ENCODE measurements around the gene YPEL1.

YPEL1 gene

DNA sequence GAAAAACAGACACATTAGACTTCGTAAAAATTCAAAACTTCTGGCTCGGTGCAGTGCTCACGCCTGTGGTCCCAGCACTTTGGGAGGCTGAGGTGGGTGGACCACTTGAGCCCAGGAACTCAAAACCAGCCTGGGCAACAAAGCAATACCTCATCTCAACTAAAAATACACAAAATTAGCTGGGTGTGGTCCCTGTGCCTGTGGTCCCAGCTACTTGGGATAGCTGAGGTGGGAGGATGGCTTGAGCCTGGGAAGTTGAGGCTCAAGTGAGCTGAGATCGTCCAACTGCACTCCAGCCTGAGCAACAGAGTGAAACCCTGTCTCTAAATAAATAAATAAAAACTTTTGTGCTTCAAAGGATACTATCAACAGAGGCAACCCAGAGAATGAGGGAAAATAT is 23.7 kb downstream of the YPEL1 start:
- no CpG with 5 or more reads among the region's 4 CpGs for WGBS (ENCODE audit: extremely low coverage, insufficient coverage, insufficient read length)
- DNase-seq, result no peak
- no peak overlapping the region for H2AFZ ChIP-seq (ENCODE audit: insufficient read depth, low read length, poor library complexity)

DNA sequence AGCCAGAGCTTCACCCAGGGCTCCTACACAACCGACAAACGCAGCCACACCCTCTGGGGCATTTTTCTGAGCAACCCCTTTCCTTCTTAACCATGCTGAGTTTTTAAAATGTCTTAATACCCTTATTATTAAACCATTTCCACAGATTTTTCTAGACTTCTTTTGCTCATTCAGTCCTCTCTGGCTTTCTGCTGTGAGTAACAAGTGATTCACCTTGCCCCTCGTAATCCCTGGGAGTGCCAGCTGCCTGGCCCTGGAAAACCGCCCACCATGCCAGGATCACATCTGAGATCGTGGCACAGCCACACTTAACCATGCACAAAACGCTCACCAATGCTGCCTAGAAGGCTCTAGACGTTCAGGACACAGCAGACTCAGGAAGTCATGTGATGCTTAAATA is 25.4 kb downstream of the YPEL1 start:
- no peaks in the 10 kb centered on the region for H3K79me1 ChIP-seq (ENCODE audit: low read length)
- no peak overlapping the region for H3K4me3 ChIP-seq (ENCODE audit: low read depth, low read length)
- H3K9me3 ChIP-seq (ENCODE audit: insufficient read depth, low read depth, low read length), result no peaks in the 10 kb centered on the region
- DNase-seq, result no peak
- H3K79me2 ChIP-seq (ENCODE audit: control insufficient read depth, insufficient read depth, low read length, poor library complexity), result no peaks in the 10 kb centered on the region
- no peak overlapping the region for H2BK12ac ChIP-seq (ENCODE audit: low read length)
- H2BK120ac ChIP-seq (ENCODE audit: insufficient read depth, low read length, poor library complexity), result no peak overlapping the region
- H3K18ac ChIP-seq (ENCODE audit: low read length), result no peak overlapping the region
- H2BK5ac ChIP-seq (ENCODE audit: low read depth, low read length, poor library complexity), result no peak overlapping the region
- no peak overlapping the region for H4K12ac ChIP-seq (ENCODE audit: low read depth, low read length)
- no peaks in the 10 kb centered on the region for H3K27me3 ChIP-seq (ENCODE audit: insufficient read depth, low read length)
- H3K9ac ChIP-seq (ENCODE audit: low read length), result no peak overlapping the region
- no peak overlapping the region for H3K14ac ChIP-seq (ENCODE audit: low read length)
- H3K36me3 ChIP-seq (ENCODE audit: control insufficient read depth in 1 of 2, insufficient read depth in 2 of 2, low read length in 2 of 2), result no peaks in the 10 kb centered on the region
- no peak overlapping the region for H2AFZ ChIP-seq (ENCODE audit: insufficient read depth, low read length, poor library complexity)
- no peak overlapping the region for H2AK5ac ChIP-seq (ENCODE audit: low read length)
- H3K4ac ChIP-seq (ENCODE audit: low read depth, low read length), result no peak overlapping the region
- H4K8ac ChIP-seq (ENCODE audit: low read depth, low read length), result no peak overlapping the region
- no peak overlapping the region for H3K27ac ChIP-seq (ENCODE audit: low read depth, low read length)
- H3K23ac ChIP-seq (ENCODE audit: low read length), result no peak overlapping the region
- H3K4me2 ChIP-seq (ENCODE audit: low read length), result no peak overlapping the region
- no peak overlapping the region for H4K91ac ChIP-seq (ENCODE audit: low read depth, low read length)
- WGBS (ENCODE audit: extremely low coverage, insufficient coverage, insufficient read length), result no CpG with 5 or more reads among the region's 7 CpGs
- H3K4me1 ChIP-seq (ENCODE audit: control insufficient read depth in 1 of 2, insufficient read depth in 2 of 2, low read length in 2 of 2), result no peaks in the 10 kb centered on the region

More for the DNA sequence above, 23.7 kb downstream of the YPEL1 start:
- Histone ChIP-seq H3K9me3 (ENCODE audit: insufficient read depth, low read depth, low read length) (no peaks in the 10 kb centered on the region), H3K14ac (ENCODE audit: low read length) (no peak overlapping the region), H3K4ac (ENCODE audit: low read depth, low read length) (no peak overlapping the region), H3K18ac (ENCODE audit: low read length) (no peak overlapping the region), H3K23ac (ENCODE audit: low read length) (no peak overlapping the region), H3K4me2 (ENCODE audit: low read length) (no peak overlapping the region), H3K9ac (ENCODE audit: low read length) (no peak overlapping the region), H2BK120ac (ENCODE audit: insufficient read depth, low read length, poor library complexity) (no peak overlapping the region), H3K4me3 (ENCODE audit: low read depth, low read length) (no peak overlapping the region), H2BK12ac (ENCODE audit: low read length) (no peak overlapping the region), H3K79me1 (ENCODE audit: low read length) (no peaks in the 10 kb centered on the region), H4K8ac (ENCODE audit: low read depth, low read length) (no peak overlapping the region), H3K27ac (ENCODE audit: low read depth, low read length) (no peak overlapping the region), H3K4me1 (ENCODE audit: control insufficient read depth in 1 of 2, insufficient read depth in 2 of 2, low read length in 2 of 2) (no peaks in the 10 kb centered on the region), H2AK5ac (ENCODE audit: low read length) (no peak overlapping the region), H4K12ac (ENCODE audit: low read depth, low read length) (no peak overlapping the region), H3K36me3 (ENCODE audit: control insufficient read depth in 1 of 2, insufficient read depth in 2 of 2, low read length in 2 of 2) (no peaks in the 10 kb centered on the region), H3K79me2 (ENCODE audit: control insufficient read depth, insufficient read depth, low read length, poor library complexity) (no peaks in the 10 kb centered on the region), H4K91ac (ENCODE audit: low read depth, low read length) (no peak overlapping the region), H3K27me3 (ENCODE audit: insufficient read depth, low read length) (no peaks in the 10 kb centered on the region), H2BK5ac (ENCODE audit: low read depth, low read length, poor library complexity) (no peak overlapping the region)

DNA sequence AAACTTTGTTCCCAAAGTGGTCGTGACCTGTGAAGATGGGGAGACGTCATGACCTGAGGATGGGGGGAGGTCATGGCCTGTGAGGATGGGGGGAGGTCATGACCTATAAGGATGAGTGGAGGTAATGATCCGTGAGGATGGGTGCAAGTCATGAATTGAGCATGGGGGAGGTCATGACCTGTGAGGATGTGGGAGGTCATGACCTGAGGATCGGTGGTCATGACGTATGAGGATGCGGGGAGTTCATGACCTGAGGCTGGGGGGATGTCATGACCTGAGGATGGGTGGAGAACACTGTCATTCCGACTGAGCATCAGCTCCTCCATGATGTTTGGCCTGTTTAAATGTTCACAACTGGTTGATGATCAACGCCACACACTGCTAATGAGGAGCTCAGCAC is 25.9 kb downstream of the YPEL1 start:
- no peak overlapping the region for H4K12ac ChIP-seq (ENCODE audit: low read depth, low read length)

DNA sequence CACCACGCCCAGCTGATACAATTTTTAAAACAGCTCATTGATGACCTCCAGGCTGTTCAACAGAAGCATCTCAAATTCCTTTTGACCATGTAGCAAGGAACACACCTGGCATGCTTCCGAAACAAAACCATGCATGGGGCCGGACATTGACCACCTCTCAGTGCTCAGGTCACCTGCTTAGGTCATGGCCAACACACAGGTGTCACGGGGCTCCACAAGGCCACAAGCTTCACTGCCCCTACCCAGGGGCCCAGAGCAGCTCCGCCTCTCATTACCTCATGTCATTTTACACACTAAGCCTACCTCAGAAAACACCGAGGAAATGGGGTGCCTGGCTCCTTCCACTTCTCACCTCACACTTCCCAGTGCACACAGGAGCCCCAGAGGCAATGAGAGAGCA is 26.6 kb downstream of the YPEL1 start:
- Histone ChIP-seq H2BK12ac (ENCODE audit: low read length) (no peak overlapping the region), H2BK120ac (ENCODE audit: insufficient read depth, low read length, poor library complexity) (no peak overlapping the region), H4K8ac (ENCODE audit: low read depth, low read length) (no peak overlapping the region), H3K9me3 (ENCODE audit: insufficient read depth, low read depth, low read length) (no peaks in the 10 kb centered on the region), H3K4me3 (ENCODE audit: low read depth, low read length) (no peak overlapping the region), H2AFZ (ENCODE audit: insufficient read depth, low read length, poor library complexity) (no peak overlapping the region), H2BK5ac (ENCODE audit: low read depth, low read length, poor library complexity) (no peak overlapping the region), H3K14ac (ENCODE audit: low read length) (no peak overlapping the region), H2AK5ac (ENCODE audit: low read length) (no peak overlapping the region), H3K9ac (ENCODE audit: low read length) (no peak overlapping the region), H3K18ac (ENCODE audit: low read length) (no peak overlapping the region), H3K36me3 (ENCODE audit: control insufficient read depth in 1 of 2, insufficient read depth in 2 of 2, low read length in 2 of 2) (no peaks in the 10 kb centered on the region), H3K4ac (ENCODE audit: low read depth, low read length) (no peak overlapping the region), H4K91ac (ENCODE audit: low read depth, low read length) (no peak overlapping the region), H3K4me2 (ENCODE audit: low read length) (no peak overlapping the region), H3K79me2 (ENCODE audit: control insufficient read depth, insufficient read depth, low read length, poor library complexity) (no peaks in the 10 kb centered on the region), H3K23ac (ENCODE audit: low read length) (no peak overlapping the region), H3K4me1 (ENCODE audit: control insufficient read depth in 1 of 2, insufficient read depth in 2 of 2, low read length in 2 of 2) (no peaks in the 10 kb centered on the region), H3K79me1 (ENCODE audit: low read length) (no peaks in the 10 kb centered on the region), H3K27me3 (ENCODE audit: insufficient read depth, low read length) (no peaks in the 10 kb centered on the region), H3K27ac (ENCODE audit: low read depth, low read length) (no peak overlapping the region), H4K12ac (ENCODE audit: low read depth, low read length) (no peak overlapping the region)
- no peak for DNase-seq
- WGBS (ENCODE audit: extremely low coverage, insufficient coverage, insufficient read length), result no CpG with 5 or more reads among the region's 6 CpGs

More for the DNA sequence above, 25.9 kb downstream of the YPEL1 start:
- Histone ChIP-seq H3K4me1 (ENCODE audit: control insufficient read depth in 1 of 2, insufficient read depth in 2 of 2, low read length in 2 of 2) (no peaks in the 10 kb centered on the region), H3K18ac (ENCODE audit: low read length) (no peak overlapping the region), H3K79me1 (ENCODE audit: low read length) (no peaks in the 10 kb centered on the region), H2BK12ac (ENCODE audit: low read length) (no peak overlapping the region), H3K27ac (ENCODE audit: low read depth, low read length) (no peak overlapping the region), H3K9ac (ENCODE audit: low read length) (no peak overlapping the region), H3K4me3 (ENCODE audit: low read depth, low read length) (no peak overlapping the region), H3K9me3 (ENCODE audit: insufficient read depth, low read depth, low read length) (no peaks in the 10 kb centered on the region), H2BK120ac (ENCODE audit: insufficient read depth, low read length, poor library complexity) (no peak overlapping the region), H3K4me2 (ENCODE audit: low read length) (no peak overlapping the region), H2AFZ (ENCODE audit: insufficient read depth, low read length, poor library complexity) (no peak overlapping the region), H4K8ac (ENCODE audit: low read depth, low read length) (no peak overlapping the region), H4K91ac (ENCODE audit: low read depth, low read length) (no peak overlapping the region), H3K23ac (ENCODE audit: low read length) (no peak overlapping the region), H3K79me2 (ENCODE audit: control insufficient read depth, insufficient read depth, low read length, poor library complexity) (no peaks in the 10 kb centered on the region), H3K36me3 (ENCODE audit: control insufficient read depth in 1 of 2, insufficient read depth in 2 of 2, low read length in 2 of 2) (no peaks in the 10 kb centered on the region), H3K14ac (ENCODE audit: low read length) (no peak overlapping the region), H2AK5ac (ENCODE audit: low read length) (no peak overlapping the region), H3K4ac (ENCODE audit: low read depth, low read length) (no peak overlapping the region), H2BK5ac (ENCODE audit: low read depth, low read length, poor library complexity) (no peak overlapping the region), H3K27me3 (ENCODE audit: insufficient read depth, low read length) (no peaks in the 10 kb centered on the region)
- no CpG with 5 or more reads among the region's 8 CpGs for WGBS (ENCODE audit: extremely low coverage, insufficient coverage, insufficient read length)
- DNase-seq, result no peak
